NCI-H1092 (cell line): ENCODE data around the gene IRF1.

Source experiments
- DNase-seq: peaks from one replicate; lab custom pipeline; 2025; lab: John Stamatoyannopoulos, UW

Gene IRF1

GRCh38 chr5:132474131-132474723, 16.3 kb downstream of the IRF1 start:
- DNase-seq, result no peak

- DNase-seq, result no peak
Measured at GRCh38 chr5:132473668-132474067, 16.9 kb downstream of the IRF1 start.

- no peak for DNase-seq
Measured at GRCh38 chr5:132473019-132473531, 17.5 kb downstream of the IRF1 start.

- no peak for DNase-seq
Measured at GRCh38 chr5:132472431-132472830, 18.1 kb downstream of the IRF1 start.

GRCh38 chr5:132471944-132472343, 18.6 kb downstream of the IRF1 start:
- DNase-seq, result no peak

GRCh38 chr5:132471151-132471907, 19.2 kb downstream of the IRF1 start:
- DNase-seq, result no peak

GRCh38 chr5:132470596-132470995, 20.0 kb downstream of the IRF1 start:
- no peak for DNase-seq

GRCh38 chr5:132470010-132470392, 20.6 kb downstream of the IRF1 start:
- DNase-seq, result no peak

- DNase-seq, result no peak
Measured at GRCh38 chr5:132469380-132470009, 21.1 kb downstream of the IRF1 start.

GRCh38 chr5:132468656-132469379, 21.8 kb downstream of the IRF1 start:
- DNase-seq, result no peak

GRCh38 chr5:132467287-132467984, 23.1 kb downstream of the IRF1 start:
- no peak for DNase-seq

GRCh38 chr5:132466433-132467286, 23.9 kb downstream of the IRF1 start:
- no peak for DNase-seq

GRCh38 chr5:132465059-132465707, 25.4 kb downstream of the IRF1 start:
- DNase-seq, result no peak

GRCh38 chr5:132464156-132464939, 26.2 kb downstream of the IRF1 start:
- DNase-seq, result no peak

GRCh38 chr5:132463811-132464155, 26.8 kb downstream of the IRF1 start:
- no peak for DNase-seq

GRCh38 chr5:132462856-132463745, 27.5 kb downstream of the IRF1 start:
- DNase-seq, result no peak

GRCh38 chr5:132462333-132462732, 28.2 kb downstream of the IRF1 start:
- DNase-seq, result no peak

- DNase-seq, result no peak
Measured at GRCh38 chr5:132461569-132462070, 29.0 kb downstream of the IRF1 start.
